ENCODE measurements around the gene NECTIN3. TPM values are rescaled to one million over a fixed set of nuclear protein-coding genes. Genes with fewer than 3 reads are reported as not detected.
A peak's percentile ranks its signal among the peaks of the same experiment; 100 is the strongest.

The NECTIN3 gene
- total RNA-seq, 1 experiment from 2014 or later: 53.7 TPM

- H2BK12ac ChIP-seq (ENCODE audit: insufficient read length, low read depth, low read length): no peak overlapping the region
- H4K91ac ChIP-seq (ENCODE audit: insufficient read length, low read depth, low read length): no peak overlapping the region
- H3K27me3 ChIP-seq (ENCODE audit: insufficient read depth, low read length): no peaks in the 10 kb centered on the region
- H3K27ac ChIP-seq (ENCODE audit: insufficient read length, low read depth, low read length): no peak overlapping the region
- no peak overlapping the region for H3K9ac ChIP-seq (ENCODE audit: extremely low read depth, insufficient read length, low read length)
- H3T11ph ChIP-seq (ENCODE audit: low read length): no peak overlapping the region
- H3K4me2 ChIP-seq (ENCODE audit: insufficient read depth, insufficient read length, low read length): no peak overlapping the region
- Mint-ChIP-seq H3K27ac (peak overlapping the region in 1 of 3 experiments; percentile 15; a peak in 1 of 7 replicates), H3K36me3 (ENCODE audit: insufficient read depth in 1 of 3, low read depth in 3 of 3) (peaks cover 16 to 32% (median 22%) of the 10 kb centered on the region in 3 experiments), H3K27me3 (ENCODE audit: low read depth) (no peaks in the 10 kb centered on the region), H3K4me1 (peaks cover 0 to 2% of the 10 kb centered on the region in 2 experiments; a peak in 1 of 4 replicates), H3K4me3 (no peak overlapping the region), H3K9me3 (0 out of 5 replicates have a peak, but pooled peaks cover 0 to 2% of the 10 kb centered on the region in 2 experiments)
- H2BK20ac ChIP-seq (ENCODE audit: low read depth, low read length, poor library complexity, severe bottlenecking): no peak overlapping the region
- H3K9me3 ChIP-seq (ENCODE audit: control insufficient read depth, low read depth, low read length): no peaks in the 10 kb centered on the region
- no peaks in the 10 kb centered on the region for H3K79me2 ChIP-seq (ENCODE audit: insufficient read depth, low read length)
- no peak overlapping the region for H3K4ac ChIP-seq (ENCODE audit: low read depth, low read length)
- no peaks in the 10 kb centered on the region for H4K20me1 ChIP-seq (ENCODE audit: control insufficient read depth, insufficient read depth, insufficient read length)
- H4K8ac ChIP-seq (replicated peaks; ENCODE audit: insufficient read length, low read depth, low read length): no peak overlapping the region
- H2AFZ ChIP-seq (ENCODE audit: low read length): no peak overlapping the region
- no peak overlapping the region for H4K5ac ChIP-seq (ENCODE audit: insufficient read length, low read depth, low read length)
- no peak overlapping the region for H3K18ac ChIP-seq (ENCODE audit: insufficient read length, low read depth, low read length)
- no peak overlapping the region for H3K56ac ChIP-seq (ENCODE audit: insufficient read length, low read depth, low read length)
- no peak overlapping the region for H2BK15ac ChIP-seq (ENCODE audit: low read depth, low read length)
- no peaks in the 10 kb centered on the region for H3K4me1 ChIP-seq (ENCODE audit: insufficient read depth, low read length)
- H3K23ac ChIP-seq (ENCODE audit: insufficient read length, low read depth, low read length): no peak overlapping the region
- TF ChIP-seq CTCF (conservative IDR thresholded peaks at IDR 0.05): no peak
- no CpG with 5 or more reads among the region's 3 CpGs for WGBS (ENCODE audit: extremely low coverage, insufficient read length, low lambda C conversion rate)
- no peak overlapping the region for H2AK5ac ChIP-seq (ENCODE audit: insufficient read length, low read length)
- no peak overlapping the region for H2BK5ac ChIP-seq (ENCODE audit: insufficient read length, low read length)
- H3K79me1 ChIP-seq (ENCODE audit: insufficient read depth, low read depth, low read length, poor library complexity, severe bottlenecking): no peaks in the 10 kb centered on the region
- no peak for DNase-seq
- no peaks in the 10 kb centered on the region for H3K23me2 ChIP-seq (ENCODE audit: insufficient read length, low read depth, low read length, poor library complexity, severe bottlenecking)
- no peak overlapping the region for H3K14ac ChIP-seq (ENCODE audit: insufficient read depth, low read length)
- no peak overlapping the region for H2BK120ac ChIP-seq (ENCODE audit: low read depth, low read length, poor library complexity, severe bottlenecking)
Observed at GRCh38 chr3:111164621-111165020, 93.0 kb downstream of the NECTIN3 start.
